Fibroblast of lung (primary cell): ENCODE measurements around the gene FBH1. TPM values are rescaled to one million over a fixed set of nuclear protein-coding genes. Genes with fewer than 3 reads are reported as not detected.

Experiments used
- DNase-seq, 2 donors: peaks; one replicate each; pipeline versions ENCODE4 v3.0.0 to v3.0.0-alpha.2; 2010; ENCODE audit warnings: low read depth in 2 of 2
- H2AFZ ChIP-seq: 2 replicates; pipeline ENCODE4 v1.5.1; 2012; ENCODE audit warnings: low read length, control low read depth, inconsistent platforms
- H3K27ac ChIP-seq: 2 replicates; pipeline ENCODE4 v1.5.1; 2011; ENCODE audit warnings: low read length, control low read depth; ENCODE audit not compliant: insufficient read depth
- H3K27me3 ChIP-seq: 2 replicates; pipeline ENCODE4 v1.5.1; 2011; ENCODE audit warnings: mild to moderate bottlenecking, low read length; ENCODE audit not compliant: control insufficient read depth, insufficient read depth
- H3K36me3 ChIP-seq: 2 replicates; pipeline ENCODE4 v1.5.1; 2011; ENCODE audit warnings: low read length; ENCODE audit not compliant: control insufficient read depth, insufficient read depth
- H3K4me1 ChIP-seq: 2 replicates; pipeline ENCODE4 v1.5.1; 2011; ENCODE audit warnings: low read length; ENCODE audit not compliant: control insufficient read depth, insufficient read depth; ENCODE audit errors: extremely low read depth
- H3K4me2 ChIP-seq: 2 replicates; pipeline ENCODE4 v1.5.1; 2011; ENCODE audit warnings: low read length, control low read depth; ENCODE audit not compliant: insufficient read depth; ENCODE audit errors: extremely low read depth
- H3K4me3 ChIP-seq, 4 experiments: fragments of 200-600 bp in 1 of 4; sonication (generic) in 1 of 4; replicated peaks in 1 of 4; 2 replicates each; pipeline ENCODE4 v1.5.1; 2011 to 2016; ENCODE audit warnings: low read length in 4 of 4, low read depth in 3 of 4, mild to moderate bottlenecking in 3 of 4, control low read depth in 2 of 4, inconsistent platforms in 1 of 4, mixed read lengths in 1 of 4; ENCODE audit not compliant: insufficient read depth in 1 of 4; ENCODE audit errors: control extremely low read depth in 1 of 4
- H3K79me2 ChIP-seq: 2 replicates; pipeline ENCODE4 v1.5.1; 2012; ENCODE audit warnings: mild to moderate bottlenecking, low read length, inconsistent platforms; ENCODE audit not compliant: control insufficient read depth, insufficient read depth
- H3K9ac ChIP-seq: 2 replicates; pipeline ENCODE4 v1.5.1; 2011; ENCODE audit warnings: mild to moderate bottlenecking, low read length, control low read depth; ENCODE audit not compliant: insufficient read depth
- H3K9me3 ChIP-seq: 2 replicates; pipeline ENCODE4 v1.5.1; 2012; ENCODE audit warnings: low read depth, low read length; ENCODE audit not compliant: control insufficient read depth, insufficient read depth
- H4K20me1 ChIP-seq: 2 replicates; pipeline ENCODE4 v1.5.1; 2011; ENCODE audit warnings: low read length; ENCODE audit not compliant: control insufficient read depth, insufficient read depth; ENCODE audit errors: extremely low read depth
- EZH2 ChIP-seq: IDR thresholded peaks from 2 replicates; pipeline ENCODE4 v1.5.1; 2012; ENCODE audit warnings: low read length, control low read depth, mild to moderate bottlenecking; ENCODE audit errors: missing control alignments
- polyA plus RNA-seq, 2 donors: library from polyadenylated mRNA; depleted of rRNA in 1 of 2; stranded (reverse) in 1 of 2; unstranded in 1 of 2; fragments of >200 nt; gene quantifications; 2 replicates each; pipeline ENCODE4 v1.2.1, GENCODE V29; 2011 to 2012; ENCODE audit warnings: missing spikeins in 1 of 2
- total RNA-seq: library from RNA; depleted of rRNA; stranded (reverse); fragments of >200 nt; gene quantifications from 2 replicates; pipeline ENCODE4 v1.2.1, GENCODE V29; 2014
- TF ChIP-seq, protein P1 (sequence below), 2 donors: IDR thresholded peaks in 1 of 2; conservative IDR thresholded peaks in 1 of 2; 1 replicate in 1 of 2; 2 replicates in 1 of 2; pipeline ENCODE4 v1.5.1; 2011 to 2012; ENCODE audit warnings: low read length in 2 of 2, control low read depth in 1 of 2, inconsistent platforms in 1 of 2, low read depth in 1 of 2, mild to moderate bottlenecking in 1 of 2

Gene FBH1
- total and polyA plus RNA-seq, 2 donors (not counting 1 experiment from before 2014, with no cell fraction given) = 53.6 to 97.8 TPM

- Histone ChIP-seq H3K36me3 (peaks cover 10% of the 10 kb centered on the region), H3K27me3 (no peaks in the 10 kb centered on the region), H3K9me3 (no peaks in the 10 kb centered on the region), H2AFZ (no peak overlapping the region), H3K4me3 (no peak overlapping the region), H3K4me2 (no peak overlapping the region), H4K20me1 (no peaks in the 10 kb centered on the region), H3K9ac (no peak overlapping the region), H3K27ac (no peak overlapping the region), H3K4me1 (peaks cover 21% of the 10 kb centered on the region), H3K79me2 (no peaks in the 10 kb centered on the region)
- TF ChIP-seq EZH2 = no peak
- DNase-seq = no peak
These were observed 51.5 kb downstream of the FBH1 start for GRCh38 chr10:5941579-5941978.

DNA sequence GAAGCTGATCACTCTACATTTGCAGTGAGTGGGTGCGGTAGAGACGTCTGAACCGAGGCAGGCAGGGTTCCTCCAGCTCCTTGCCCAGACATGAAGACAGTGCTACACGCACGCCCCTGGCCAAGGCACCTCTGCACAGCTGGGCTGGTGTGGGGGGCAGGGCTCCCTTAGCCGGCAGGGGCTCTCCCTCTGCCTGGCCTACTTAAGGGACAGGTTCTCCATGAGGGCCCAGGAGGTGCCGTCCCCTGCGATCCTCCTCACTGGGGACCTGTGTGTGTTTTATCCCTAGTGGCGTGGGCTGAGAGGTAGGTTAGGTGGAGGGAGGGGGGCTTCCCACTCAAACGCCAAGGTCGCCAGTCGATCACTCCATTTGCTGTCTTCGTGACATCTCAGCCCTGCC is 52.0 kb downstream of the FBH1 start:
- Histone ChIP-seq H3K9me3 (no peaks in the 10 kb centered on the region), H3K4me2 (no peak overlapping the region), H2AFZ (no peak overlapping the region), H3K79me2 (no peaks in the 10 kb centered on the region), H3K27ac (no peak overlapping the region), H3K36me3 (peaks cover 6% of the 10 kb centered on the region), H3K4me1 (peaks cover 21% of the 10 kb centered on the region), H3K4me3 (no peak overlapping the region), H3K27me3 (no peaks in the 10 kb centered on the region), H4K20me1 (no peaks in the 10 kb centered on the region), H3K9ac (no peak overlapping the region)
- DNase-seq = no peak
- no peak for TF ChIP-seq EZH2
- TF ChIP-seq, protein P1, sequence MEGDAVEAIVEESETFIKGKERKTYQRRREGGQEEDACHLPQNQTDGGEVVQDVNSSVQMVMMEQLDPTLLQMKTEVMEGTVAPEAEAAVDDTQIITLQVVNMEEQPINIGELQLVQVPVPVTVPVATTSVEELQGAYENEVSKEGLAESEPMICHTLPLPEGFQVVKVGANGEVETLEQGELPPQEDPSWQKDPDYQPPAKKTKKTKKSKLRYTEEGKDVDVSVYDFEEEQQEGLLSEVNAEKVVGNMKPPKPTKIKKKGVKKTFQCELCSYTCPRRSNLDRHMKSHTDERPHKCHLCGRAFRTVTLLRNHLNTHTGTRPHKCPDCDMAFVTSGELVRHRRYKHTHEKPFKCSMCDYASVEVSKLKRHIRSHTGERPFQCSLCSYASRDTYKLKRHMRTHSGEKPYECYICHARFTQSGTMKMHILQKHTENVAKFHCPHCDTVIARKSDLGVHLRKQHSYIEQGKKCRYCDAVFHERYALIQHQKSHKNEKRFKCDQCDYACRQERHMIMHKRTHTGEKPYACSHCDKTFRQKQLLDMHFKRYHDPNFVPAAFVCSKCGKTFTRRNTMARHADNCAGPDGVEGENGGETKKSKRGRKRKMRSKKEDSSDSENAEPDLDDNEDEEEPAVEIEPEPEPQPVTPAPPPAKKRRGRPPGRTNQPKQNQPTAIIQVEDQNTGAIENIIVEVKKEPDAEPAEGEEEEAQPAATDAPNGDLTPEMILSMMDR (conservative IDR thresholded peaks at IDR 0.05 in 1 of 2, IDR thresholded peaks at IDR 0.05 in 1 of 2; ENCODE audit: low read depth in 1 of 2, low read length in 2 of 2) = no peak

DNA sequence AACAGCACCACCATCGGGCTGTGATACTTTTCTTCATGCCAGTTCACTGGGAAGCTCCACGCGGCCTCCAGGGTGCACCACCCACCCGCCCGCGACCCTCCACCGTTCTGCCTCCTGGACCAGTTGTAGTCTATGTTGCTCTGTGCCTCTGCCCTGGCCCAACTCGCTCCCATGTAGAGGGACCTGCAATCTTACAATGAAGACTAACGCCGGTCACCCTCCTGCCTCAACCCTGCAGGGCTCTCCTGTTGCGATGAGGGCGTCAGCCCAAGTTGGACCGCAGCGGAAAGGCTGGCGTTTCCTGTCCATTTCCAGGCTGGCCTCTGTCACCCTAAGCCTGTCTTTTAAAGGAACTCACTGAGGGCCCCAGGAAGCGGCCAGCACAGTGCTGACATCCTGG is 52.4 kb downstream of the FBH1 start:
- Histone ChIP-seq H3K27me3 (no peaks in the 10 kb centered on the region), H4K20me1 (no peaks in the 10 kb centered on the region), H3K4me3 (no peak overlapping the region), H3K27ac (no peak overlapping the region), H2AFZ (no peak overlapping the region), H3K36me3 (peaks cover 4% of the 10 kb centered on the region), H3K79me2 (no peaks in the 10 kb centered on the region), H3K9me3 (no peaks in the 10 kb centered on the region), H3K4me1 (peaks cover 21% of the 10 kb centered on the region), H3K9ac (no peak overlapping the region), H3K4me2 (no peak overlapping the region)
- DNase-seq = no peak
- TF ChIP-seq, protein P1 (conservative IDR thresholded peaks at IDR 0.05 in 1 of 2, IDR thresholded peaks at IDR 0.05 in 1 of 2; ENCODE audit: low read depth in 1 of 2, low read length in 2 of 2) = no peak
- no peak for TF ChIP-seq EZH2
